ENCODE results near the gene DPYSL4.

The DPYSL4 gene

DNA sequence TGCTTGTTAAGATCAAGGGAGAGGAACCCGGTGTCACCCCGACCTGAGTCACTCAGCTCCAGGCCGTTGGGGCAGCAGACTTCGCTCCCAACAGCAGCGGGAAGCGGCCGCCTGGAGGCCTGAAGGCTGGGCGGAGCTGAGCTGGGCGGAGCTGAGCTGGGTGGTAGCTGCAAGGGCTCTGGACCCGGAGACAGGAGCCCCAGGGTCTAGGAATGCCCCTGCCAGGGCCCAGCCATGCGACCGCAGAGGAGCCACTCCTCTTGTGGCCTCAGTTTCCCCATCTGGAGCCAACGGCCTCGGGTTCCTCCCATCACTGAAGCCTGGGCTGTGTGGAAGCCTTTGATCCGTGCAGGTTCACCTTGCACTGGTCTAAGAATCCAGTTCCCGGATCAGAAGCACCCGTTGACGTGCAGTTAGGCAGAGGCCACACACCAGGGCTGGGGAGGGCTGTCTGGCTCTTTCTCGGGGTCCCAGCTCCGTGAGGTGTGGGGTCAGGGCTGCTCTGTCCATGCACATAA is 21.9 kb upstream of the DPYSL4 start:
- no peak for DNase-seq

DNA sequence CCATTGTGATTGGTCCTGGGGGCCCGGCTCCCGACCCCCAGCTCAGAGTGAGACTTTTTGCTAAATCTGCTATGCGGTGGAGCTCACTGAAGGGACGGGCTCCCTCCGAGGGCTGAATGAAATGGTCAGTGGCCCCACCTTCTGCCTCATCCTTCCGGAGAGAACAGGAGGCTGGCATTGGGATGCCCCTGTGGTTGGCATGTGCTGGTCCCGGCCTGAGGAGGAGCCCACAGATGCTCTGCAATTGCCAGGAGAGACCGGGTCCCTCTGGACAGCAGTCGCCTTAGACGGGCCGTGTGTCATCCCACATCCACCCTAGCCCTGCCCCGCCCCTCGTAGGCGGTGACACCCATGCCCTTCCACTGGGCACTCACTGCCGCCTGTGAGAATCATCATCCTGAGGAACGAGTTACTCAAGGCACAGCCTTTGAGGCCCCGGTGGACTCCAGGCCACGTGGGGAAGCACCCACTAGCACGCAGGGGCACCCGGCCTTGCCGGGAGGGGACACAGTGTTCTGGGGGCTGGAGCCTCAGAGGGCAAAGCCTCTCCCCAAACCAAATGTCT is 21.2 kb upstream of the DPYSL4 start:
- no peak for DNase-seq

DNA sequence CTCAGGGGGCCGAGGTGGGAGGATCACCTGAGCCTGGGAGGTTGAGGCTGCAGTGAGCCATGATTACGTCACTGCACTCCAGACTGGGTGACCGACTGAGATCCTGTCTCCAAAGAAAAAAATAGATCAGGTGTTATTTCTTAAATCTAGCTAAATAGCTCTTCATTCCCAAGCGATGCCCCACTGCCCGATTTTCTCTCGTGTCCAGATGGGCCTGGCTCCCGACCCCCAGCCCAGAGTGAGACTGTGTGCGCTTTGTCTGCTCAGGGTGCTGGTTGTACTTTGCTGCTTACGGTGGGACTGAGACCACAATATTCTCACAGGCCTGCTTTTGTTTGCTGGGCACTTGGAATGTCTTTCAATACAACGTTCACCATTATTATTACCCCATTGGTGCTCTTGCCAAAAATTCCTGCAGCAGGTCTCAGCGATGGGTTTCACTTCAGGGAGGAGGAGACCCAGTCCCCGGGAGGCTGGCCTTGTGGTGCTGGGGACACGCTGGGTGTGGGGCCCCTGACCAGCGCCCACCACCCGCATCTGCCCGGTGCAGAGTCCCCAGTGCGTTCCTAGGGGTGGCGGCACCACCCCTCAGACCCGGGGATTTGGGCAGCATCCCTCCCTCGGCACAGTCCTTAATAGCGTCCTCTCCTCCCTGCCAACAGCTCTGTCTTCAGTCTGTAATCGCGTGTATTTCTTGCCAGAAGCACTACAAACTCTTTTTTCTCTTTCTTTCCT is 20.4 kb upstream of the DPYSL4 start:
- DNase-seq = no peak

DNA sequence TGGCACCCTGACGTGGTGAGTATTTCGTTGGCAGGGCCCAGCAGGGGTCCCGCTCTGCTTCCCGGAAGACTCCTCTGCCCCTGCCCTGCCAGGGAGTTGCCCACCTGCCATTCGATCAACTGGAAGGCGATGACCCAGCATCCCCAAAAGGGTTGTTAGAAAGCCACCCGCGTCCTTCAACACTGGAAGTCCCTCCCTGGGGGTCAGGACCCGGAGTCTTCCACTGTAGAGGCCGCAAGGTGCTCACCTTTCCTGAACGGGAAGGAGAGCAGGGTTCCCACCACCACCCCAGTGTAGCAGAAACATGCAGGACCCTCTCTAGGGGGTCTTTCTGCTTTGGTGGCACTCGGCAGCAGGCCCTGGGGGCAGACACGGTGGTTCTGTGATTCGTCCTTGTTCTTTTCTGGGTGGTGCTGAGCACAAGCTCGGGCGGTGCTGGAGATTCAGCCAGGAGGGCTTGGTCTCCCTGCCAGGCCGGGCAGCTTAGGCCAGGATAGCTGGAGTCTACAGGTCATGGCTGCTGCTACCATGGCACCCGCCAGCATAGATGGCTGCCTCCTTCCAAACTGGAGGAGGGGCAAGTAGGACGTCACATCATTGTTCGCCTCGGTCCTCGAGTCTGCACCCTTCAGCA is 19.6 kb upstream of the DPYSL4 start:
- no peak for DNase-seq

DNA sequence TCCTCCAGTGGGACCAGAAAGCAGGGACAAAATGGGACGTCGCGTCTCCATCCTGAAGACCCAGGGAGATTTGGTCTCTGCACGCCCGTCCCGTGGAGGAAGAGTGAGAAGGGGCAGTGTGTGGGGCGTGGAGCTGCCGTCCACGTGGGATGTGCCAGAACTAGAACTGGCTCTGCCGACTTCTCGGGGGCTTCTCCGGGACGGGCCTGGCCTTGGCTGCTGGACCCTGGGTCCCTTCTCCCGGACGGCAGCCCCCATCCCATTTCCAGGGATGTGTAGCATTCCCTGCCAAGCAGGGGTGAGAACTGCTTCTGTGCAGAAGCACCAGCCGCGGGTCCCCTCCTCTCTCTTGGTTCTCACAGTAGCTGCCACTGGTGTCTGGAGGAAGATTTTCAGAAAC is 18.8 kb upstream of the DPYSL4 start:
- DNase-seq = no peak

DNA sequence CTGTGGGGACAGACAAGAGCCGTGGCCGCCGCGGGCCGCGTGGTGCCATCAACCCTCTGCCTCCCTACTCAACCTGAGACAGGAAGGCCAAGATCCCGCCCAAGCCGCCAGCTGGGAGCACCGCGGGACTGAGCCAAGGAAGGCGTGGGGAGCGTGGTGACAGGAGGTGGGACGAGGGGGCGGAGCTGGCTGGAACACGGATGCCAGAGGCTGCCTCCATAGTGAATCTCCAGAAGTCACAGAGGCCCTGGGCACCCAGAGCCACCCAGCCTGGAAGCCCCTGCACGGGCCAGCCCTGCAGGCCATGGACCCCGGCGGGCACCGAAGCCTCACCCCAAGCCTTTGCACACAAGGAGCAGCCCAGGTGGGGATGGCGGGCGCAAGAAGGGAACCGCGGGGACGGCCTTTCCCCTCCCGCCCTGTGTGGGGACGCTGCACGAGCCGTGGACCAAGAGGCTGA is 18.1 kb upstream of the DPYSL4 start:
- DNase-seq = no peak

DNA sequence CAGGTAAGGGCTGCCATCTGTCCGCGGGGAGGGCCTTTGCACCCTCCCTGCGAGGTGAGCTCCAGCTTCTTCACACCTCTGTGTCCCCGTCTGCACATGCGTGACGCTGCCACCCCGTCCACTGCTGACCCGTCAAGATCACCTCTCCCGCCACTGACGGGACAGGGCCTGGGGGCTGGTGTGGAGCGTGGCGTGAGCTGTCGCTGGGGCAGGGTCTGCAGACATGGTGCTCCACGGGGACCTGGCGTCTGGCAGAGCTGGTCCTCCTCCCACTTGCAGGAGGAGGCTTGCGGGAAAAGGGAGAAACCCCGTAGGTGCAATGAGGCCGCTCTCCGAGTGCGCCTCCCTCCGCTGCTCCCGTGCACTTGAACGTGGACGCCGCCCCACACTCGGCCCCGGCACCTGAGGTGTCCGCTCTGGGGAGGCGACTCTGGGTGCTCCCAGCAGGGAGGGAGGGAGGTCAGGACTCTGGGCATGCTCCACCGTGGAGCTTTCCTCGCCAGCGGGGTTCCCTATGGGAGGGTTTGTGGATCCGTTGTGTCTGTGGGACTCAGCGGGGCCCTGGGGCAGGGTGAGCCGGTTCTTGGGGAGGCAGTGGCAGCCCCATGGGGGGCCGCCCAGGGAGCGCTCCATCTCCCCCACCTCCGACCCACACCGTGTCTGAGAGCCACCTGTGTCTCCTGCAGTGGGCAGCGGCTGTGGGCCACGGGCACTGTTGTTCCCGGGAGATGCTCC is 17.6 kb upstream of the DPYSL4 start:
- no peak for DNase-seq

DNA sequence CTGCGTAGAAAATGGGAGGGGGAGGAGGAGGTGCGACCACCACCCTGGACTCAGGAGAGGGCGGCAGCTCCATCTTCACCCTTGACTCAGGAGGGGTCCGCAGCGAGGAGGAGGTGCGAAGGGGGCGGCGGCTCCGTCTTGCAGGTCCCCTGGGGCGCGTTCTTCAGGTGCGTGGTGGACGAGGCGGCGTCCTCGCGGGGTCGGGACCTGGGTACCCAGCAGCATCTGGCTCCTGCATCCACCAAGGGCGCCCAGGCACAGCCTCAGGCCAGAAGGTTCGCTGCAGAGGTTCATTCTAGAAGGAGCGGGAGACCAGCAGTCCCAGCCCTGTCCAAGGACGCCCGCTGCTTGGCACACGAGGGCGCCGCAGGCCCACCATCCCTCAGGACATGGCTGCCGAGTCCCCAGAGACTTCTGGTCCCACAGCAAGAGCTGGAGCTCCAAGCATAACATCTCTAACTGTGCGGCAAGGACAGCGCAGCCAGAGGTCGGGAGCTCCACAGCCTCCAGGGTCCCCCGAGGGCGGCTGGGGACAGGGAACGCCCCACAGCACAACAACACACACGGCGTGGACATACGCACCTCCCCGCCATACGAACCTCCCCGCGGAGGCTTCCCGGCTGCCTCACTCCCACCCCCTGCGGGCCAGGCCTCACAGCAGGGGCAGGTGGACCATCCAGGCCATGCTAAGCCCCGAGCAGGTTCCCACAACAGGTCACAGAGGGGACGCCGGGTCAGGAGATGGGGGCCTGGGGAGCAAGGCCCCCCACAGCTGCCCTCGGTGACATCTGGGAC is 16.8 kb upstream of the DPYSL4 start:
- DNase-seq = no peak

DNA sequence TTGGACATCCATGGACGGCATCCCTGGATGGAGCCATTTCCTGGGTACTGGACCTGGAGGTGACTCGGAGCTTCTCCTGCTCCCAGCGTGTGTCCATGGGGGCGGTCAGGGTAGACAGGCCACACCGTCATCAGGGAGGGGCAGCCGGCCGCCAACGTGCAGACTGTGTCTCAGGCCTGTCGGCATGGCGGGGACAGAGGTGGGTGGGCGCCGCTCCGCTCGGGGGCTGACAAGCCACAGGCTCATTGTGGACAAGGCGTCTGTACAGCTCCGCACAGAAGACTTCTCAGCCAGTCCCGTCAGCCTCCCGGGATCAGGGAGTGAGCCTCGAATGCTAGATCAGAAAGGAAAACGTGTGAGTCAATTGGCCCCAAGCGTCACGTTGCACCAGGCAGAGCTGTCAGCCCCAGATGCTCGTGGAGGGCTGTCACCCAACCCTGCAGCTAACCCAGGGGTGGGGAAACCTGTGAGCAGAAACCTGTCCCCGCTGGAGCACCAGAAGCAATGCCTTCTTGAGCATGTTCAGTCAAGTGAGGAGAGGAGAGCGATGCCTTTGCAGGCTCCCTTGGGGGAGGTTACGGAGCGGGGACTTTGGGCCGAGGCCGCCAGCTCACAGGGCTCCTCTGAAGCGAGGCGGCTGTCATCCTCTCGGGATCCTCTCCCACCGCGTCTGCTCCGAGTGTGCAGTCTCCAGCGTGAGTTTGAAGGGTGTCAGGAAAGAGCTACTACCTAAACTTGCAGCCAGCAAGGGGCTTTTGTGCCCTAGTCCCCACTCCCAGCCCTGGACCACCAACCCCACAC is 16.0 kb upstream of the DPYSL4 start:
- DNase-seq = no peak

DNA sequence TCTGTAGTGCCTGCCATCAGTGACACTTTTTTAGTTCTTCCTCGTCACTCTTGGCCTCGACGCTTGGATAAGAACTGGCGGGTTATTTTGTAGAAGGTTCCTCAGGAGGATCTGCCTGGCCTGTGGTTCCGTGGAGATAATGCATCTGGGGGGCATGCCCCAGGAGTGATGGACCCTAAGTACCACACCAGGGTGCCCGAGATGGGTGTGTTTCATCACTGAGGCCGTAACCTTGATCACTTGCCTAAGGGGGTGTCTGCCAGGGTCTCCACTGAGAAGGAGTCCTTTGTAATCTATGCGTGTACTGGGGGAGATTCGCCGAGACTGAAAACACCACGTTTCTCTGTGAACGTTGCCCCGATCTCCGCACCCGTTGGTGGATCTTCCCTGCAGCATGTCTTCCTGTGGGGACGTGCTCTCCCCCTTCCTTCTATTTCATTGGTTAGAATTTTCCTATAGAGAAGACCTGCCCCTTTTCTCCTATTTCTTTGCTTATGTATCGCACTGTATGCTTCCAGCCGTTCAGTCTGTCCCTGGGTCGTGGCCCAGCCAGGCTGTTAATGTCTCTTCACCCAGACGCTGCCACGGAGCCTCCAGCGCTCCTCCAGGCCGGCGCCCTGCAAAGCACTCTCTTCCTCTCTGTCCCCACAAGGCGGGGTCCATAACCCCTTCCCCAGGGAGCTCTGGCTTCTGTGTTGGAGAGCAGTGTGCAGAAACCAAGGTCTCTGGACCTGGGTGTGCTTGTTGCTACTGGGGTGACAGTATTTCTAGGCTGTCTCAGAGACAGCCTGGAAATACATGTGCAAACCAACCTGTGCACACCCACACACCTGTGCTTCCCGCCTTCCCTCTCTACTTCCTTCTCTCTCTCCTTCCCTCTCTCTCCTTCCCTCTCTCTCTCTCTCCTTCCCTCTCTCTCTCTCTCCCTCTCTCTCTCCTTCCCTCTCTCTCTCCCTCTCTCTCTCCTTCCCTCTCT is 14.4 kb upstream of the DPYSL4 start:
- DNase-seq = no peak

DNA sequence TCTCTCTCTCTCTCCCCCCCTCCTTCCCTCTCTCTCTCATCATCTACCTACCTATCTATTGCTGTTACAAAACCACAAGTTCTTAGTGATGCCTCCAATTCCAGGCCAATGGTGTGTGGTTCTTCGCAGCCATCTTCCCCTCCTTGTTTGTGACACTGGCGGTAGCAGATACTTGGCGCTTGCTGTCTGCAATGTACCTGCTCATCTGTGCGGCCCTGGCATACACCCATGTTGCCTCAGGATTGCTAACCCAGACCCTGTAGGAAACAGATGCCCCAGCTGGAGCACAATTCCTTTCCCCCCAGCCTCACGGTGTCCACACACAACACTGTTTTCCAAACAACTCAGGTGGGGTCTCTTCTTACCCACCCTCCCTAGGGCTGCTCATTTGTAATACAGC is 13.6 kb upstream of the DPYSL4 start:
- DNase-seq = no peak

DNA sequence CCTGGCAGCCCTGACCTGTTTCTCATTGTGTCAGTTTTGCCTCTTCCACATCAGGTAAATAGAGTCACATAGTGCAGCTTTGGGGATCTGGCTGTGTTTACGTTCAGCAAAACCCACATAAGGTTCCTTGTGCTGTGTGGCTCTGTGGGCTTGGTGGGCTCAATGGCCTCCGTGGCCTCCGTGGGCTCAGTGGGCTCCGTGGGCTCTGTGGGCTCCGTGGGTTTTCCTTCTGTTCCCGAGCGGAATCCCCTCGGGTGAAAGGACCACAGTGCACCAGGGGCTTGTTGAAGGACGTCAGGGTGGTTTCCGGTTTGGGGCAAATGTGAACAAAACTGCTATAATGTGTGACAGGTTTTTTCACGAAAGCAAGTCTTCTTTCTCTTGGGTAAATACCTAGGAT is 12.5 kb upstream of the DPYSL4 start:
- DNase-seq = no peak

DNA sequence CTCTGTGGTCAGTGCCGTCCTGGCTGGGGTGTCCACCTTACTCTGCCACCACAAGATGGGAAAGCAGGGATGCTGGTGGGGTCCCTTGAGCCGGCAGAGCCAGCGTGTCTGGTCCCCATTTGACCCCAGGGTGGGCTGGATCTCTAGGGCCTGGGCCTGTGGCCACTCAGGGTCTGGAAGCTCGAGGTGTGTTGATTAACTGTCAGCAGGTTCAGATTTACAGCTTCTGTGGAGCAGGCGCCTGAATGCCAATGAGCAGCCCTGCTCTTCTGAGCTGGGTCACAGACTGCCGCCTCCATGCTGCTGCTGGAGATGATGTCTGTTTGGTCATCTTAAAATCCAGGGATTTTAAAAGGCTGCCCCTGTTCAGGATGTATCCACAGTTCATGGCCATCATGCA is 11.3 kb upstream of the DPYSL4 start:
- DNase-seq = no peak

DNA sequence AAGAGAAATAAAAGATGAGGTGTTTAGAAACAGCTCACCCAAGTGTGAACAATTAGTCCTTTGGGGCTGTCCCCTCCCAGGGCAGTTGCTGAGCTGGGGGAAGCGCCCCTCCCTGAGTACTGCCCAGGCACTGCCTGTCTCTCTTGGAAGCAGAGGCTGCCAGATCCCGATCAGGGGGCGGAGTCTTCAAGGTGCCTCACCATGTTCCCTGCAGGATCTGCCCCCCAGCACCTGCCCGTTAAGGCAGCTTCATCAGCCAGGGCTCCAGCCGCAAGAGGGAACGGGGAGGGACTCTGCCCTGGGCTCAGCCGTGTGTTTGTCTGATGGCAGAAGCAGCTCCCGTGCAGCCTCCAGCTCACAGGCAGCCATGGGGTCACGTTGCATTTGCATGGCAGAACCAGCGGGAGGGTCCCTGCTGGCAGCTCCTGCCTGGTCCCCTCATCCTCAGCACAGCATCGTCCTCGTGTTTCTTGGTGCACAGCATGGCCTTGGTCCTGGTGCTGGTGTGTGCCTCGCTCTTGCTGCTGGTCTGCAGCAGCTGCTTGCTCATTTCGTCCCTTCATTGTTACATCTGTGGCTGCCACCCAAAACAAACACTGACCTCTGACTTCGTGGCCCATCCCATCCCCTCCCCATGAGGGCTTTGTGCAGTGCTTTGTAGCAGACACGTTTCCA is 10.7 kb upstream of the DPYSL4 start:
- no peak for DNase-seq

DNA sequence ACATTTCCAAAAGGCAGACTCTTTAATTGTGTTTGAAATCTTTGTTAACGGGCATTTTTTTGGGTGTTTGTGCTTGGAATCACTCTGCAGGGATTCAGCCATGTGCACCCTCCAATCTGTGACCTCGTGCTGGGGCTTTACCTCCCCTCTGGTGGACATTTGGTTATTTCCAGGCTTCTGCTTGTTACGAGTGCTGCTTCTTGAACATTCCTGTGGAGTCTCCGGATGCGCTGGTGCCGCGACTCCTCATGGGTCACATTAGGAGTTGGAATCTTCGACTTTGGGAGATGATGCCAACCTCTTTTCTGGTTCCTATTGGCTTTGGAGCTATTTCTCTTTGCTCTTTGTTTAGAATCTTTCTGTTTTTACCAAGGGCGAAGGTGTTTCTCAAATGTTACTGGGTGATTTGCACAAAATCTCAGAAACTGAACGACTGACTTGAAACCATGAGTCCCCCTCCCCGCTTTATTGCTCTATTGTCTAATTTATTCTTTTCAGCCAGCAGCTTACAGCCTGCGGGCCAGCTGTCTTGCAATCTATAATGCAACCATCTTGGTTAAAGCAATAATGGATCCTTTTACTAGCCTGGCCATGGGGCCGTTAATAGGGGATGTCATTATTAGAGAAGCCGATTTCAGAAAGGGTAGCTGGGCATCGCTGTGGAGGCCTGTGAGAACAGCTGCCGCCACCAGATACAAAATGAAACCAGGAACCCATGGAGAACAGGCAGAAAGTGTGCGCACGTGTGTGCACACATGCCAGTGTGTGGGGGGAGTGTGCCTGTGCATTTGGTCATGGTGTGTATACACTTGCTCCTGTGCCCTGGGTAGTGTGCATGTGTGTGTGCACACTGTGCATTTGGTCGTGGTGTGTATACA is 9.9 kb upstream of the DPYSL4 start:
- DNase-seq = no peak

DNA sequence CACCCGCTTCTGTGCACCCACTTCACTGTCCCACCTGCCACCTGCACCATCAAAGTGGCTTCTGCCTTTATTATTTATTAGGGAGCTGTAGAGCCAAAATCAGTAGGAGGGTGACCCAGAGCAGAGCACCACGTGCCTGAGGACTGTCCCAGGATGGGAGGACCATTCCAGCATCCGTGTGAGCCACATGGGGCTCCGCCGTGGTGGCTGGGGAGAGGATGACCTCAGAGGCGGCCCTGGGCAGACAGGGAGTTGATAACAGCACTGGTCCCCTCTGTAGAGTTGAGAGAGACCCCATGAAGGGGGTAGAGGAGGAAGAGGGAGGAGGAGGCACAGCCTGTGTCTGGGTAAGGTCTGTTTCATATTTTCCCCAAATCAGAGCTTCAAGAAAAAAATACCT is 8.7 kb upstream of the DPYSL4 start:
- DNase-seq = no peak

DNA sequence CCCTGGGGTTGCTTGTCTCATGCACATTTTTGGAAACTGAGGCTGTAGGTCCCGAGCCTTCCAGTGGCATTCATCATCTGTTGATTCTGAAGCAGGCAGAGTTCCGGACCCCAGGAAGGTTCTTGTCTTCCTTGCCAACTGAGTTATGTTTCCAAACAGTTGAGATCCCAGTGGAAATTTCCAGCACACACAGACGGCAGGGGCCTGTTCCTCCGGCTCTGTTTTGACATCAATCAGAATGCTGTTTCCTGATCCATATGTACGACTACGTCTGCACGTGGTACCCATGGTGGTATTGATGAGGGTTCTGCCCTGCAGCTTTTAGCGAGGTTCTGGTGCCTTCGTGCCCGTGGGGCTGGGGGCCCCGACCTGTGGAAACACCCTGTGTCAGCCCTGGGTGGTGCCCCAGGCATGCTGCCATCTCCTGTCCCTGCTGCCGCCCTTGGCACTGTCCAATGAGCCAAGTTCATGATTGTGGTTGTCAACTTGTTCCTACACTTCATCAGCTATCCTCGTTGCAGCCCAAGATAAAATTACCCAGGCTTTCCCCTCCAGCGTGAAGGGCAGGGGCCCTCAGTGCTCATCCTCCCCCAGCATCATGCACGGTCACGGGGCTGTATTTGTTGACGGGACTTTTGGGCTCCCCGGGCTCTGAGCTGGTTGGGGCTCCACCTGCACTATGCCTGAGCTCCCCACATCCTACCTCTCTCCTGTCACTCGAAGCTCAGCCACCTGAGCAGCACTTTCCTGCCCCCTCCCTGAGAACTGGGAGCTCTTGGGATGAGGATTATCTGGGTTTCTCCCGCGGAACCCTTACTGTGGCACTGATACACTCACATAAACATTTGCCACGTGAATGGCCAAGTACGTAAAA is 7.8 kb upstream of the DPYSL4 start:
- DNase-seq = no peak

Data from CD4-positive, alpha-beta T cell treated with Interferon gamma for 1 hour (primary cell).